BLaER1 treated with 17β-estradiol and CSF1 and Interleukin-3, amounts not matched to agents 10 nM and 100 nM (cell line): ENCODE measurements around the gene CNTRL.

Experiments
- H3K27ac ChIP-seq, 11 experiments: shearing (Covaris generic); formaldehyde crosslinking; 2 replicates each; pipeline ENCODE4 v1.8.1; 2022
- H3K27me3 ChIP-seq, 11 experiments: shearing (Covaris generic); formaldehyde crosslinking; 2 replicates each; pipeline ENCODE4 v1.8.1; 2022
- H3K36me3 ChIP-seq, 11 experiments: shearing (Covaris generic); formaldehyde crosslinking; 2 replicates each; pipeline ENCODE4 v1.8.1; 2022
- H3K4me1 ChIP-seq, 10 experiments: shearing (Covaris generic); formaldehyde crosslinking; 2 replicates each; pipeline ENCODE4 v1.8.1; 2022
- H3K4me2 ChIP-seq, 11 experiments: shearing (Covaris generic); formaldehyde crosslinking; 2 replicates each; pipeline ENCODE4 v1.8.1; 2022
- H3K4me3 ChIP-seq, 10 experiments: shearing (Covaris generic); formaldehyde crosslinking; 2 replicates each; pipeline ENCODE4 v1.8.1; 2022
- H3K9ac ChIP-seq, 11 experiments: shearing (Covaris generic); formaldehyde crosslinking; 2 replicates each; pipeline ENCODE4 v1.8.1; 2022
- H3K9me3 ChIP-seq, 11 experiments: shearing (Covaris generic); formaldehyde crosslinking; replicated peaks in 1 of 11; 2 replicates each; pipeline ENCODE4 v1.8.1; 2022
- H4K20me1 ChIP-seq, 11 experiments: shearing (Covaris generic); formaldehyde crosslinking; 2 replicates each; pipeline ENCODE4 v1.8.1; 2022
- Cebpa-rat ChIP-seq, 11 experiments: shearing (Covaris generic); IDR thresholded peaks; 2 replicates each; pipeline ENCODE4 v1.8.1; 2022

The CNTRL gene

GRCh38 chr9:121204121-121204520 is 129.4 kb downstream of the CNTRL start:
- Histone ChIP-seq H3K27me3 (no peaks in the 10 kb centered on the region), H3K4me1 (peaks cover 36 to 51% (median 39%) of the 10 kb centered on the region in 10 experiments), H3K27ac (no peak overlapping the region), H3K9me3 (no peaks in the 10 kb centered on the region), H3K4me3 (no peak overlapping the region), H3K4me2 (no peak overlapping the region), H3K36me3 (no peaks in the 10 kb centered on the region), H3K9ac (no peak overlapping the region), H4K20me1 (peaks cover 21 to 24% (median 22%) of the 10 kb centered on the region in 11 experiments)
- TF ChIP-seq Cebpa-rat (IDR thresholded peaks at IDR 0.05) = no peak

- H3K4me2 ChIP-seq = no peak overlapping the region
- peaks cover 31 to 48% (median 34%) of the 10 kb centered on the region in 10 experiments for H3K4me1 ChIP-seq
- no peak for TF ChIP-seq Cebpa-rat (IDR thresholded peaks at IDR 0.05)
- H4K20me1 ChIP-seq = peaks cover 16 to 19% (median 17%) of the 10 kb centered on the region in 11 experiments
- H3K27me3 ChIP-seq = no peaks in the 10 kb centered on the region
- H3K9ac ChIP-seq = no peak overlapping the region
- no peak overlapping the region for H3K4me3 ChIP-seq
- no peaks in the 10 kb centered on the region for H3K9me3 ChIP-seq
- no peaks in the 10 kb centered on the region for H3K36me3 ChIP-seq
- H3K27ac ChIP-seq = no peak overlapping the region
Observed at GRCh38 chr9:121204611-121205010, 129.9 kb downstream of the CNTRL start.

- Histone ChIP-seq H3K36me3 (no peaks in the 10 kb centered on the region), H3K4me2 (peak overlapping the region; percentile 41 to 79 (median 59)), H3K27me3 (no peaks in the 10 kb centered on the region), H3K27ac (peak overlapping the region in 7 of 11 experiments; percentile 12 to 51 (median 34); a peak in 5 of 22 replicates), H3K9me3 (no peaks in the 10 kb centered on the region), H3K4me1 (peaks cover 22 to 41% (median 26%) of the 10 kb centered on the region in 10 experiments), H3K9ac (no peak overlapping the region), H4K20me1 (no peaks in the 10 kb centered on the region), H3K4me3 (no peak overlapping the region)
- TF ChIP-seq Cebpa-rat (IDR thresholded peaks at IDR 0.05) = no peak
Observed at GRCh38 chr9:121206516-121207370, 132.0 kb downstream of the CNTRL start.

- Histone ChIP-seq H3K4me3 (no peak overlapping the region), H3K36me3 (no peaks in the 10 kb centered on the region), H3K4me1 (peaks cover 18 to 37% (median 23%) of the 10 kb centered on the region in 10 experiments), H3K27ac (peak overlapping the region in 8 of 11 experiments; percentile 8 to 51 (median 28); a peak in 7 of 22 replicates), H3K9me3 (no peaks in the 10 kb centered on the region), H3K4me2 (peak overlapping the region; percentile 41 to 79 (median 59)), H3K9ac (peak overlapping the region in 1 of 11 experiments; percentile 1; a peak in 1 of 22 replicates), H3K27me3 (no peaks in the 10 kb centered on the region), H4K20me1 (no peaks in the 10 kb centered on the region)
- no peak for TF ChIP-seq Cebpa-rat (IDR thresholded peaks at IDR 0.05)
Observed at GRCh38 chr9:121207371-121207940, 132.7 kb downstream of the CNTRL start.

- H3K27ac ChIP-seq = no peak overlapping the region
- no peaks in the 10 kb centered on the region for H3K9me3 ChIP-seq
- H4K20me1 ChIP-seq = no peaks in the 10 kb centered on the region
- H3K27me3 ChIP-seq = no peaks in the 10 kb centered on the region
- H3K4me1 ChIP-seq = peaks cover 33 to 57% (median 39%) of the 10 kb centered on the region in 10 experiments
- no peaks in the 10 kb centered on the region for H3K36me3 ChIP-seq
- TF ChIP-seq Cebpa-rat (IDR thresholded peaks at IDR 0.05) = no peak
- H3K4me3 ChIP-seq = no peak overlapping the region
- no peak overlapping the region for H3K4me2 ChIP-seq
- no peak overlapping the region for H3K9ac ChIP-seq
Observed at GRCh38 chr9:121210536-121210935, 135.8 kb downstream of the CNTRL start.

- Histone ChIP-seq H4K20me1 (no peaks in the 10 kb centered on the region), H3K4me2 (peak overlapping the region; percentile 39 to 75 (median 62)), H3K27me3 (no peaks in the 10 kb centered on the region), H3K36me3 (no peaks in the 10 kb centered on the region), H3K27ac (peak overlapping the region; percentile 31 to 72 (median 54); a peak in 20 of 22 replicates), H3K9ac (peak overlapping the region in 8 of 11 experiments; percentile 3 to 51 (median 28); a peak in 10 of 22 replicates), H3K9me3 (no peaks in the 10 kb centered on the region), H3K4me3 (no peak overlapping the region), H3K4me1 (peaks cover 17 to 46% (median 27%) of the 10 kb centered on the region in 10 experiments)
- TF ChIP-seq Cebpa-rat (IDR thresholded peaks at IDR 0.05) = no peak
Observed at GRCh38 chr9:121213136-121213806, 138.5 kb downstream of the CNTRL start.

- Histone ChIP-seq H3K9ac (0 out of 22 replicates have a peak overlapping the region, but pooled peaks of 2 of the 11 experiments have one; percentile 2 to 25), H4K20me1 (no peaks in the 10 kb centered on the region), H3K36me3 (no peaks in the 10 kb centered on the region), H3K27me3 (no peaks in the 10 kb centered on the region), H3K4me2 (peak overlapping the region; percentile 0 to 75 (median 60); a peak in 18 of 22 replicates), H3K9me3 (no peaks in the 10 kb centered on the region), H3K4me3 (no peak overlapping the region), H3K27ac (peak overlapping the region in 4 of 11 experiments; percentile 4 to 54 (median 26); a peak in 1 of 22 replicates), H3K4me1 (peaks cover 17 to 39% (median 26%) of the 10 kb centered on the region in 10 experiments)
- no peak for TF ChIP-seq Cebpa-rat (IDR thresholded peaks at IDR 0.05)
Observed at GRCh38 chr9:121214005-121214404, 139.2 kb downstream of the CNTRL start.

- Histone ChIP-seq H3K9me3 (no peaks in the 10 kb centered on the region), H4K20me1 (no peaks in the 10 kb centered on the region), H3K36me3 (no peaks in the 10 kb centered on the region), H3K4me3 (no peak overlapping the region), H3K4me1 (peaks cover 17 to 45% (median 26%) of the 10 kb centered on the region in 10 experiments), H3K27ac (0 out of 22 replicates have a peak overlapping the region, but pooled peaks of 1 of the 11 experiments have one; percentile 5), H3K27me3 (no peaks in the 10 kb centered on the region), H3K4me2 (peak overlapping the region in 5 of 11 experiments; percentile 3 to 76 (median 40); a peak in 10 of 22 replicates), H3K9ac (no peak overlapping the region)
- TF ChIP-seq Cebpa-rat (IDR thresholded peaks at IDR 0.05) = no peak
Observed at GRCh38 chr9:121216271-121216805, 141.6 kb downstream of the CNTRL start.
